T47D (cell line): ENCODE data around the gene SEMA4D.

Experiments used
- DNase-seq, 2 experiments: peaks; one replicate each; pipeline versions ENCODE4 v3.0.0 to v3.0.0-alpha.2; 2011 to 2012; ENCODE audit warnings: low read depth in 1 of 2, low spot score in 1 of 2
- JUND ChIP-seq: IDR thresholded peaks from 2 replicates; pipeline ENCODE4 v1.6.1; 2012; ENCODE audit warnings: low read depth
- in situ Hi-C: cut with HindIII; loops from 2 replicates; pipeline ENCODE4 v1.10.0; 2016; ENCODE audit warnings: low sequenced_read_pairs, low pct_unique_long_range_greater_than_20kb

The SEMA4D gene

GRCh38 chr9:89436963-89437625 is 60.8 kb downstream of the SEMA4D start:
- peak in 1 of 2 experiments; percentile 51 for DNase-seq
- in situ Hi-C loops, result no loop called here
- TF ChIP-seq JUND, result no peak

GRCh38 chr9:89436326-89436725 is 61.6 kb downstream of the SEMA4D start:
- TF ChIP-seq JUND, result no peak
- no peak for DNase-seq
- in situ Hi-C loops, result no loop called here

GRCh38 chr9:89435071-89435823 is 62.7 kb downstream of the SEMA4D start:
- DNase-seq, result peak; percentile 49 to 74
- in situ Hi-C loops, result no loop called here
- no peak for TF ChIP-seq JUND

GRCh38 chr9:89434636-89435035 is 63.3 kb downstream of the SEMA4D start:
- DNase-seq, result no peak
- in situ Hi-C loops, result no loop called here
- no peak for TF ChIP-seq JUND

GRCh38 chr9:89433826-89434225 is 64.1 kb downstream of the SEMA4D start:
- DNase-seq, result no peak
- in situ Hi-C loops, result no loop called here
- no peak for TF ChIP-seq JUND

- TF ChIP-seq JUND, result no peak
- no peak for DNase-seq
- in situ Hi-C loops, result no loop called here
These were observed 64.9 kb downstream of the SEMA4D start for GRCh38 chr9:89432986-89433530.

- no peak for DNase-seq
- no peak for TF ChIP-seq JUND
- in situ Hi-C loops, result no loop called here
These were observed 65.8 kb downstream of the SEMA4D start for GRCh38 chr9:89431930-89432725.

GRCh38 chr9:89430995-89431394 is 66.9 kb downstream of the SEMA4D start:
- in situ Hi-C loops, result no loop called here
- TF ChIP-seq JUND, result no peak
- no peak for DNase-seq

GRCh38 chr9:89428901-89429890 is 68.7 kb downstream of the SEMA4D start:
- peak in 1 of 2 experiments; percentile 12 for DNase-seq
- in situ Hi-C loops, result no loop called here
- TF ChIP-seq JUND, result no peak

- in situ Hi-C loops, result no loop called here
- no peak for TF ChIP-seq JUND
These were observed 69.6 kb downstream of the SEMA4D start for GRCh38 chr9:89428222-89428761.

GRCh38 chr9:89427621-89428221 is 70.2 kb downstream of the SEMA4D start:
- no peak for TF ChIP-seq JUND
- in situ Hi-C loops, result no loop called here
- DNase-seq, result no peak

More at GRCh38 chr9:89428222-89428761, 69.6 kb downstream of the SEMA4D start:
- DNase-seq, result no peak
